ENCODE data around the gene GOLGA6L22.
"Not testable (repeated sequence)": the region's sequence is repeated elsewhere in the genome, so short reads cannot be mapped to it uniquely, and the experiment has no call there.

GOLGA6L22 gene

GRCh38 chr15:22458603-22459002 is at the start of gene GOLGA6L22:
GOLGA6L22 (plus strand) TSS chr15:22458903; CDS start chr15:22458994, 91 bp downstream.
- DNase-seq, result not testable (repeated sequence)

- not testable (repeated sequence) for DNase-seq
These were observed 41.4 kb upstream of the GOLGA6L22 start for GRCh38 chr15:22417288-22417687.

DNA sequence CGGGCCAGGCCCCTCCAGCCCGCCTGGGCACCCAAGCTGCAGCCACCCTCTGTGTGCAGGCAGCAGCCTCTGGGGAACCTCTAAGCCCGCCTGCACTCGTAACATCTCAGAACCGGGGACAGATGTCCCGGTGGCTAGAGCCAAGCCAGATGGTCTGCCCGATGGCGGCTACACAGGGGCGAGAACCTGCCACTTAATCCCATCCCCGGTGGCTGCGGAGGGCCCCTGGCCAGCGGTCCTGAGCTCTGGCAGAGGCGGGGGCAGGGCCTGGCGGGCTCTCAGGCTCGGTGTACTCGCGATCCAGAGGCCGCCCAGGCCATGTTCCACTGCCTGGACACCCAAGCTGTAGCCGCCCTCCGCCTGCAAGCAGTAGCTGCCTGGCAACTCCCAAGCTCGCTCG is 40.9 kb upstream of the GOLGA6L22 start:
- not testable (repeated sequence) for DNase-seq

DNA sequence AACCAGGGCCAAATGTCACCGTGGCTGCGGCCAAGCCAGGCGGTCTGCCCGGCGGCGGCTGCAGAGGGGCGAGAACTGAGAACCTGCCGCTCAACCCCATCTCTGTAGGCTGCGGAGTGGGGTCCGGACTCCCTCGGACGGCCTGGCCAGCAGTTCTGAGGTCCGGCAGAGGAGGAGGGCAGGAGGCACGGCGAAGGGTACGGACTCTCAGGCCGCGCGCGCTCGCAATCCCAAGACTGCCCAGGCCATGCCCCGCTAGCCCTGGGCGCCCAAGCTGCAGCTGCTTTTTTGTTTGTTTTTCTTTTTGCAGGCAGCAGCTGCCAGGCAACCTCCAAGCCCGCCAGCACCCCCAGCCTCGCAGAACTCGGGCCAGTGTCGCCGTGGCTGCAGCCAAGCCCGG is 40.5 kb upstream of the GOLGA6L22 start:
- DNase-seq, result not testable (repeated sequence)

- DNase-seq, result not testable (repeated sequence)
These were observed 40.0 kb upstream of the GOLGA6L22 start for GRCh38 chr15:22418666-22419065.

DNA sequence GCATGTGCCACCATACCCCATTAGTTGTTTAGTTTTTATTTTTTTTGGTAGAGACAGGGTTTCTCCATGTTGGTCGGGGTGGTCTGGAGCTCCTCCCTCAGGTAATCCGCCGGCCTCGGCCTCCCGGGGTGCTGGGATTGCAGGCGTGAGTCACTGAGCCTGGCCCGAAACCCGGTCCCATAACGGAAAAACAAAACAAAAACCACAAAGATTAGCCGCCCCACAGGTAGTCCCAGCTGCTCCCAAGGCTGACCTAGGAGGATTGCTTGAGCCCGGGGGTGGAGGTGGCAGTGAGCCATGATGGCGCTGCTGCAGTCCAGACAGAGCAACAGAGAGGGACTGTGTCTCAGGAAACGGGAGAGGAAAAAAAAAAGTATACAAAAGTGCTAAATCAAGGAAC is 38.4 kb upstream of the GOLGA6L22 start:
- DNase-seq, result not testable (repeated sequence)

DNA sequence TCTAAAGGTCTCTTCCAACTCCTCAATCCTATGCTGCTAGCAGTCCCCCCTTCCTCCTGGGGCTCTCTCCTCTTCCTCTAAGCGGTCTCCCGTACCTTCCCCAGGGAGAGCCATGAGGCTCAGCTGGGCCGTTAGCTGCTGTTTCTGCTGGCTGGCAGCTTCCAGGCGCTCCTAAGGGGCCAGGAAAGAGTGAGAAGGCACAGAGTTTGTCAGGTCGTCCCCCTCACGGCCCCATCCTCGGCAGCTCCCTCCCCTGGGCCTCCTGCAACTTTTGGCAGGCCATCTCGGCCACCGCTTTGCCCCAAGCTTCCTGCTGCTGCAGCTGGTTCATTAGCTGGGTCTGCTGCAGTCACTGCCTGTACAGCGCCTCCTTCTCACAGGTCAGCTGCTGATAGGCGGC is 29.3 kb upstream of the GOLGA6L22 start:
- DNase-seq, result not testable (repeated sequence)

- not testable (repeated sequence) for DNase-seq
These were observed 27.0 kb upstream of the GOLGA6L22 start for GRCh38 chr15:22431687-22432086.

GRCh38 chr15:22494490-22495113 is 35.9 kb downstream of the GOLGA6L22 start:
- DNase-seq, result peak; percentile 23 to 41

DNA sequence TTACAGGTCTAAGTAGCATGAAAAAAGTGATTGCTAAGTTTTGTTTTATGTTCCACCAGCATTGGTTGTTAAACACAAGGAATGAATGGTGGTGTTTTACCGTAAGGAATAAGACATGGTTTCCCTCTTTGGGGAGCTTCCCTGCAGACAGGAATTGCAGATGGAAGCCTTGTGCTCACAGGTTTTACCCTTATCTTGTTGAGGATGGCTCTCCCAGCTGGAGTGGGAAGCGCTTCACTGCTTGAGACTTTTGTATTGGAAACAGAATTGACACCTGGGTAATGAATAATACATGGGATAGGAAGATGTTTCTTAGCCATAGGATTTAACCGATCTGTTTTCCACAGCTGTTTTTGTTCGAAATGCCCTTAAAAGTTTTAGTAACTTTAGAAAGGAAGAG is 38.5 kb downstream of the GOLGA6L22 start:
- DNase-seq, result not testable (repeated sequence)

DNA sequence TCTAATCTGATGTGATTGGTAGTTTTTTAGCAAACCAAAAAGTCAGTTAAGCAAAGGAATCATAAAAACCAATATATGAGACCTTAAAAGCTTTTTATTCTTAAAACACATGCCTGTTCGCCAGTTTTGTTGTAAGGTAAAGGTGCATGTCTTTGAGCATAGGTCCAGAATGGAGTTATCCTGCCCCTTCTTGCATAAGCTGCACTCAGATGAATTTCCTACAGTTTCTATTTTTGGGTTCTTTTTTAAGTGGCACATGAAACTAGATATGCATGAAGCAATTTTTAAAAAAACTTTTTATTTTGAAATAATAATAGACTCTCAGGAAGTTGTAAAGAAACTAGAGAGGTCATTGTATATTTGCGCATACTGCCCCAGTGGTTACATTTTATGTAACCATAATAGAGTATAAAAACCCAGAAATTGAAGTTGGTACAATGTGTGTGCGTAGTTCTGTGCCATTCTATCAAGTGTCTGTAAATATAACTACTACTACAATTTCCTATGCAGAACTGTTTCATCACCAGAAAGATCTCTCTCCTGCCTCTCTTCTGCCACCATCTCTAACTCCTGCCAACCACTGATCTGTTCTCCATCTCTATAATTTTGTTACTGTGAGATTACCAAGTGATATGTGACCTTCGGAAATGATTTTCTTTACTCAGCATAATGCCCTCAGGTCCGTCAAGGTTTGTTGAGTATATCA is 39.7 kb downstream of the GOLGA6L22 start:
- not testable (repeated sequence) for DNase-seq

GRCh38 chr15:22502272-22502671 is 43.6 kb downstream of the GOLGA6L22 start:
- not testable (repeated sequence) for DNase-seq

- not testable (repeated sequence) for DNase-seq
These were observed 48.3 kb downstream of the GOLGA6L22 start for GRCh38 chr15:22506959-22507358.

GRCh38 chr15:22516140-22516539 is 57.4 kb downstream of the GOLGA6L22 start:
- DNase-seq, result not testable (repeated sequence)
